HL-60 (cell line): ENCODE data around the gene ZDHHC20.

Experiments
- GABPA ChIP-seq: IDR thresholded peaks from 2 replicates; pipeline ENCODE4 v1.6.1; 2012; ENCODE audit warnings: low read depth
- POLR2AphosphoS5 ChIP-seq: IDR thresholded peaks from 2 replicates; pipeline ENCODE4 v1.6.1; 2012; ENCODE audit warnings: low read depth
- TF ChIP-seq, protein P1 (sequence below): IDR thresholded peaks from one replicate; pipeline ENCODE4 v1.5.1; 2011; ENCODE audit warnings: low read length, control low read depth, inconsistent platforms; ENCODE audit not compliant: insufficient read depth

DNA sequence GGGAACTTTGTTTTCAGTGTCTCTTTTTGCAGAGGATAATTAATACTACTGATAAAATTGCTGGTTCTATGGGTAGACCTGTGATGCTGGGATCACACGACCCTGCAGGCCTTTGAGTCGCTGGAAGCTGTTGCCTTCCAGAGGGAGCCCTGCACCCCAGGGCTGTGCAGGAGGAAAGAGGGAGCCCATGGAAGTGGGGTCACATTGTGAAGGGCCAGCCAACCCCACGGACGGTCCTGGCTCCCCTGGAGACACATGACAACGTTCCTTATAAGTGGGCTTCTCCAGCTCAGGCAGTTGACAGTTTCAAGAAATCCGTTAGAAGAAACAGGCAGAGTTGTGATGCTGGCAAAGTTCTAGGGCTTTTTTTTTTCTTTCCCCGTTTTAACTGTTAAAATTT, 98.0 kb downstream of the ZDHHC20 start:
- TF ChIP-seq GABPA (no peak), POLR2AphosphoS5 (no peak)
- TF ChIP-seq, protein P1, sequence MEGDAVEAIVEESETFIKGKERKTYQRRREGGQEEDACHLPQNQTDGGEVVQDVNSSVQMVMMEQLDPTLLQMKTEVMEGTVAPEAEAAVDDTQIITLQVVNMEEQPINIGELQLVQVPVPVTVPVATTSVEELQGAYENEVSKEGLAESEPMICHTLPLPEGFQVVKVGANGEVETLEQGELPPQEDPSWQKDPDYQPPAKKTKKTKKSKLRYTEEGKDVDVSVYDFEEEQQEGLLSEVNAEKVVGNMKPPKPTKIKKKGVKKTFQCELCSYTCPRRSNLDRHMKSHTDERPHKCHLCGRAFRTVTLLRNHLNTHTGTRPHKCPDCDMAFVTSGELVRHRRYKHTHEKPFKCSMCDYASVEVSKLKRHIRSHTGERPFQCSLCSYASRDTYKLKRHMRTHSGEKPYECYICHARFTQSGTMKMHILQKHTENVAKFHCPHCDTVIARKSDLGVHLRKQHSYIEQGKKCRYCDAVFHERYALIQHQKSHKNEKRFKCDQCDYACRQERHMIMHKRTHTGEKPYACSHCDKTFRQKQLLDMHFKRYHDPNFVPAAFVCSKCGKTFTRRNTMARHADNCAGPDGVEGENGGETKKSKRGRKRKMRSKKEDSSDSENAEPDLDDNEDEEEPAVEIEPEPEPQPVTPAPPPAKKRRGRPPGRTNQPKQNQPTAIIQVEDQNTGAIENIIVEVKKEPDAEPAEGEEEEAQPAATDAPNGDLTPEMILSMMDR, result no peak
